Measurements from ENCODE around the gene DPM1. TPM values are rescaled to one million over a fixed set of nuclear protein-coding genes. Genes with fewer than 3 reads are reported as not detected.
A peak's percentile ranks its signal among the peaks of the same experiment; 100 is the strongest.

The DPM1 gene
- total RNA-seq, 2 donors from 2014 or later, result 37.0 to 43.9 TPM

DNA sequence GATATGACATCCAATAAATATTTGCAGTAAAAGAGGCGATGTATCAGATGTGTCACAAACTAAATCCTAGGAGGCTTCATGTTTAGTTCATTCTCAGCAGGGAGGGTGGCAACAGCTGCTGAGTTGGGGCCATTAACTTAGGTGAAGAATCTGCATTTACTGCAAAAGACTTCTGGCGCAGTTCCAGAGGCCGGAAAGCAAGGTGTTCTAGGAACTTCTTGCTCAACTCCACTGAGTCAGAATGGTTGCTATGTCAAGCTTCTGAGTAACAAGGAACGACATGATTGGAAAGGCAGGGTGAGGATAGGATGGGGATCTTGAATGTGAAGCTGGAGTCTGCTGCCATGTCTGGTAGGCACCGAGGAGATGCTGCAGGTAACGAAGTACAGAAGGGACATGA lies 38.8 kb downstream of the DPM1 start:
- intact Hi-C loops (cut with DNase I), result no loop called here
- no peaks in the 10 kb centered on the region for H3K36me3 ChIP-seq
- H3K27ac ChIP-seq, result no peak overlapping the region
- peaks cover 8% of the 10 kb centered on the region for H3K4me1 ChIP-seq
- H3K4me3 ChIP-seq, result no peak overlapping the region
- DNase-seq, result no peak
- H3K9ac ChIP-seq (ENCODE audit: low read depth in 2 of 2, low read length in 2 of 2), result no peak overlapping the region
- no peaks in the 10 kb centered on the region for H3K27me3 ChIP-seq
- no peaks in the 10 kb centered on the region for H3K9me3 ChIP-seq
- TF ChIP-seq, protein P1, sequence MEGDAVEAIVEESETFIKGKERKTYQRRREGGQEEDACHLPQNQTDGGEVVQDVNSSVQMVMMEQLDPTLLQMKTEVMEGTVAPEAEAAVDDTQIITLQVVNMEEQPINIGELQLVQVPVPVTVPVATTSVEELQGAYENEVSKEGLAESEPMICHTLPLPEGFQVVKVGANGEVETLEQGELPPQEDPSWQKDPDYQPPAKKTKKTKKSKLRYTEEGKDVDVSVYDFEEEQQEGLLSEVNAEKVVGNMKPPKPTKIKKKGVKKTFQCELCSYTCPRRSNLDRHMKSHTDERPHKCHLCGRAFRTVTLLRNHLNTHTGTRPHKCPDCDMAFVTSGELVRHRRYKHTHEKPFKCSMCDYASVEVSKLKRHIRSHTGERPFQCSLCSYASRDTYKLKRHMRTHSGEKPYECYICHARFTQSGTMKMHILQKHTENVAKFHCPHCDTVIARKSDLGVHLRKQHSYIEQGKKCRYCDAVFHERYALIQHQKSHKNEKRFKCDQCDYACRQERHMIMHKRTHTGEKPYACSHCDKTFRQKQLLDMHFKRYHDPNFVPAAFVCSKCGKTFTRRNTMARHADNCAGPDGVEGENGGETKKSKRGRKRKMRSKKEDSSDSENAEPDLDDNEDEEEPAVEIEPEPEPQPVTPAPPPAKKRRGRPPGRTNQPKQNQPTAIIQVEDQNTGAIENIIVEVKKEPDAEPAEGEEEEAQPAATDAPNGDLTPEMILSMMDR (IDR thresholded peaks at IDR 0.05), result no peak

DNA sequence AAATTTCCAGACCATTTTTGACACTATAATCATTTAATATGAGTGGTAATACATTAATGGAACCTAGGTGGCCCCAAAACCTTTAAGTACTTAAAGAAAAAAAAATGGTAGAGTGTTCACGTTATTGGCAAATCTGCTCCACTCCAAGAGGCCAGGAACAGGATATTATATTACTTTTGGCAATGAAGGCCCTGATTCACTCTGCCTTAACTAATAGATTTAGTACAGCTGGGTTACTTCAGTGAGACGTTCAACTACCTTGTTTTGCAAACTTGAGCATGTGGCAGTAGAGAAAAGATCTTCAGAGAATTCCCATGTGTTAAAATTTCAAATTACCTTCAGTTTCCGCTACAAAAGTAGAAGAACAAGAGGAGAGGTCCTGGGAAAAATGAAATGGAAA lies 39.9 kb downstream of the DPM1 start:
- no peak overlapping the region for H3K4me3 ChIP-seq
- H3K27me3 ChIP-seq, result no peaks in the 10 kb centered on the region
- TF ChIP-seq, protein P1 (IDR thresholded peaks at IDR 0.05), result no peak
- H3K27ac ChIP-seq, result no peak overlapping the region
- no peak for DNase-seq
- H3K9me3 ChIP-seq, result no peaks in the 10 kb centered on the region
- no peak overlapping the region for H3K9ac ChIP-seq (ENCODE audit: low read depth in 2 of 2, low read length in 2 of 2)
- intact Hi-C loops (cut with DNase I), result no loop called here
- H3K4me1 ChIP-seq, result peaks cover 10% of the 10 kb centered on the region
- no peaks in the 10 kb centered on the region for H3K36me3 ChIP-seq

DNA sequence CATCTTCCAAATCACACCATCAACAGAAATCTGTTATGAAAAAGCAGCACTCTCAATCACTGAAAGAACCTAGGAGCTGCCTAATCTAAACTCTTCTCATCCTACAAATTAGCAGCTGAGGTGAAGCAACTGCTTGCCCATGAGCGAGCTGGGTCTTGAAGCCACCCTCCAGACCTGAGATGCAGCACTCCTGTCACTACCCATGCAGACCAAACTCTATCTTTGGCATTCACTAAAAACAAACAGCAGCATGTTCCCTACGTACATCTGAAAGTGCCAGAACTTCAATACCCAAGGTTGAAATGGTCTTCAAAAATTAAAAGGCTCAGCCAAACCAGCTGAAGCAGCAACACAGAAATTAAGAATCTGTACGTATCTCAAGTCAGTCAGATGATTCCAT lies 41.4 kb downstream of the DPM1 start:
- TF ChIP-seq, protein P1 (IDR thresholded peaks at IDR 0.05), result no peak
- no peak overlapping the region for H3K27ac ChIP-seq
- no peak for DNase-seq

DNA sequence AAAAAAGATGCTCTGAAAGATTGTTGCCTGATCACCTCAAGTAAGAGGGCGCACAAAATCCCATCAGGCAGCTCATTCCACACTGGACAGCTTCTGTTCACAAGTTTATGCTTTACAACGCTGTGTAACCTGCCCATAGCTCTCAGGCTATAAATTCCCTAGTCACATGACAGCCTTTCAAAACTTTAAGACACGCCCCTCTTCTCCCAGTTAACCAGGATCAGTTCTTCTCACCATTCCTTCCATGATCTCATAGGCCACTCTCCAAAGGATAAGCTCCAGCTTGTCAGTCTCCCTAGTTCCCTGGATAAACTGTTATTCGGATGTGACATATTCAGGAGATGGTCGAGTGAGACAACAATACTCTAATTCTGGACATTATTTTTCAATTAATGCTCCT lies 42.1 kb downstream of the DPM1 start:
- no peak overlapping the region for H3K9ac ChIP-seq (ENCODE audit: low read depth in 2 of 2, low read length in 2 of 2)
- no peaks in the 10 kb centered on the region for H3K36me3 ChIP-seq
- H3K4me1 ChIP-seq, result peaks cover 10% of the 10 kb centered on the region
- no peaks in the 10 kb centered on the region for H3K9me3 ChIP-seq
- no peak overlapping the region for H3K27ac ChIP-seq
- intact Hi-C loops (cut with DNase I), result no loop called here
- no peaks in the 10 kb centered on the region for H3K27me3 ChIP-seq
- H3K4me3 ChIP-seq, result no peak overlapping the region
- peak; percentile 49 for DNase-seq
- TF ChIP-seq, protein P1 (IDR thresholded peaks at IDR 0.05), result no peak

More for the DNA sequence above, 41.4 kb downstream of the DPM1 start:
- H3K4me1 ChIP-seq, result peaks cover 10% of the 10 kb centered on the region
- no peak overlapping the region for H3K9ac ChIP-seq (ENCODE audit: low read depth in 2 of 2, low read length in 2 of 2)
- intact Hi-C loops (cut with DNase I), result no loop called here
- H3K27me3 ChIP-seq, result no peaks in the 10 kb centered on the region
- no peak overlapping the region for H3K4me3 ChIP-seq
- no peaks in the 10 kb centered on the region for H3K36me3 ChIP-seq
- H3K9me3 ChIP-seq, result no peaks in the 10 kb centered on the region

DNA sequence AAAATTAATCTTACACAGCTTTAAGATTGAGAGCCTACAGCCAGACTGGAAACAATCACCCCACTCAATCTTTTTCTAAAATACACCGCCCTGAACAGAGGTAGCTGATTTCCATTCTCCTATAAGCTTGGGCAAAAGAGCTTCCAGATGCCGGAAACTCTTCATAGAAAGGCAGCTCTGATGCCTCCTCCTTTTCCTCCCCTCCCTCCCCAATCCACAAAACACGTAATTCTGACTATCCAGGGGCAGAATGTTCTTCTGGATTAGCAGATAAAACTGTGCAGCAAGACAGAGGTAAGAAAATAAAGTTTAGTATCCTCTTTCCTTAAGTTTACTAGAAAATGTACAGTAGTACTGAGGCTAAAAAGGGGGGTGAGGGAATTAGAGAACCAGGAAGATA lies 42.9 kb downstream of the DPM1 start:
- no peaks in the 10 kb centered on the region for H3K9me3 ChIP-seq

More for the DNA sequence above, 42.9 kb downstream of the DPM1 start:
- TF ChIP-seq, protein P1 (IDR thresholded peaks at IDR 0.05), result no peak
- Histone ChIP-seq H3K27me3 (no peaks in the 10 kb centered on the region), H3K27ac (no peak overlapping the region), H3K4me3 (no peak overlapping the region), H3K4me1 (peaks cover 10% of the 10 kb centered on the region), H3K36me3 (no peaks in the 10 kb centered on the region), H3K9ac (ENCODE audit: low read depth in 2 of 2, low read length in 2 of 2) (no peak overlapping the region)
- intact Hi-C loops (cut with DNase I), result no loop called here
- DNase-seq, result no peak

All from colonic mucosa (tissue), 4 donors.